BJ (cell line): Measurements from ENCODE around the gene ZNF862. TPM values are rescaled to one million over a fixed set of nuclear protein-coding genes. Genes with fewer than 3 reads are reported as not detected.

ENCODE experiments used
- CTCF ChIA-PET: fragments of 350-600 bp; formaldehyde crosslinking; extraction: SDS; loops from one replicate; lab custom pipeline; 2021; ENCODE audit warnings: antibody characterized with exemption, inconsistent platforms; lab: Yijun Ruan, JAX
- POLR2A ChIA-PET: fragments of 300-600 bp; sonication (Branson Sonifier 250); formaldehyde crosslinking; extraction: SDS; loops from one replicate; lab custom pipeline; 2021; ENCODE audit warnings: antibody characterized with exemption; lab: Charles Lee
- DNase-seq: peaks from one replicate; pipeline ENCODE4 v3.0.0-alpha.2; 2011; ENCODE audit warnings: low read depth
- H3K27me3 ChIP-seq: 2 replicates; pipeline ENCODE4 v1.6.0; 2011; ENCODE audit warnings: low read length; ENCODE audit not compliant: control insufficient read depth, insufficient read depth
- H3K36me3 ChIP-seq: 2 replicates; pipeline ENCODE4 v1.5.1; 2011; ENCODE audit warnings: low read length; ENCODE audit not compliant: control insufficient read depth, insufficient read depth
- H3K4me3 ChIP-seq: 2 replicates; pipeline ENCODE4 v1.5.1; 2011; ENCODE audit warnings: low read depth, mild to moderate bottlenecking, control low read depth, low read length
- CTCF ChIP-seq: IDR thresholded peaks from 2 replicates; pipeline ENCODE4 v1.5.1; 2011; ENCODE audit warnings: low read depth, mild to moderate bottlenecking, control low read depth, inconsistent platforms, low read length, moderate library complexity; ENCODE audit not compliant: insufficient read depth
- polyA minus RNA-seq: library from RNA; depleted of rRNA, polyadenylated mRNA; stranded (reverse); fragments of >200 nt; gene quantifications from 2 replicates; pipeline ENCODE4 v1.2.3, GENCODE V29; 2011; rRNA and poly(A)+ RNA removed
- polyA plus RNA-seq: library from polyadenylated mRNA; depleted of rRNA; stranded (reverse); fragments of >200 nt; gene quantifications from 2 replicates; pipeline ENCODE4 v1.2.3, GENCODE V29; 2011; rRNA removed

ZNF862 gene
- 15.7 and 20.4 TPM in 2 replicates for polyA plus RNA-seq
- polyA minus RNA-seq: 11.8 and 19.2 TPM in 2 replicates

GRCh38 chr7:149838224-149838991, at the start of gene ZNF862:
Gene ZNF862, plus strand, starts transcription at chr7:149838375. Its CDS starts 237 bp downstream, at chr7:149838612.
- Histone ChIP-seq H3K36me3 (no peaks in the 10 kb centered on the region), H3K27me3 (peaks cover 7% of the 10 kb centered on the region), H3K4me3 (peak within 1 kb of the TSS; percentile 65)
- ChIA-PET CTCF (interaction anchor here (0.7 to 1.5 kb wide), 4 partner anchors 11 to 96 kb away, joined by 3 to 7 read pairs (median 4); no protein-coding TSS in a partner anchor), POLR2A (interaction anchor here (0.6 kb wide), 1 partner anchor 11 kb away, joined by 4 read pairs; no protein-coding TSS in a partner anchor)
- peak; percentile 21; the same call in 1 of the 2 replicates for TF ChIP-seq CTCF
- DNase-seq: peak; percentile 87

- no peak for TF ChIP-seq CTCF
- DNase-seq: no peak
- no peaks in the 10 kb centered on the region for H3K36me3 ChIP-seq
- ChIA-PET CTCF (interaction anchor here (1.6 kb wide), 1 partner anchor 18 kb away, joined by 3 read pairs; no protein-coding TSS in a partner anchor), POLR2A (no interaction called here)
- H3K4me3 ChIP-seq: no peak overlapping the region
- no peaks in the 10 kb centered on the region; the same call in none of the 2 replicates for H3K27me3 ChIP-seq
Measured at GRCh38 chr7:149789101-149789500, 49.1 kb upstream of the ZNF862 start.

GRCh38 chr7:149790146-149790548, 48.0 kb upstream of the ZNF862 start:
- CTCF ChIA-PET: interaction anchor here (1.6 kb wide), 1 partner anchor 17 kb away, joined by 3 read pairs; no protein-coding TSS in a partner anchor
- POLR2A ChIA-PET: no interaction called here
- Histone ChIP-seq H3K36me3 (no peaks in the 10 kb centered on the region), H3K27me3 (no peaks in the 10 kb centered on the region; the same call in none of the 2 replicates), H3K4me3 (no peak overlapping the region)
- TF ChIP-seq CTCF: 0 out of 2 replicates have a peak, but pooled peaks have one; percentile 17
- no peak for DNase-seq

- DNase-seq: no peak
- H3K27me3 ChIP-seq: no peaks in the 10 kb centered on the region; the same call in none of the 2 replicates
- no peak overlapping the region for H3K4me3 ChIP-seq
- ChIA-PET POLR2A (no interaction called here), CTCF (interaction anchor here (1.6 kb wide), 1 partner anchor 16 kb away, joined by 3 read pairs; no protein-coding TSS in a partner anchor)
- no peak for TF ChIP-seq CTCF
- H3K36me3 ChIP-seq: no peaks in the 10 kb centered on the region
Measured at GRCh38 chr7:149790754-149791360, 47.3 kb upstream of the ZNF862 start.
